ENCODE results near the gene RBBP4.
"Not testable (repeated sequence)": the region's sequence is repeated elsewhere in the genome, so short reads cannot be mapped to it uniquely, and the experiment has no call there.

The RBBP4 gene

GRCh38 chr1:32676945-32677344 lies 25.9 kb downstream of the RBBP4 start:
- CTCF ChIA-PET: interaction anchor here (0.7 kb wide), 1 partner anchor 212 kb away, joined by 3 read pairs; the partner anchor contains the start of gene ZBTB8B
- DNase-seq (ENCODE audit: low spot score): no peak
- POLR2A ChIA-PET (ENCODE audit: low non-redundant PET): no interaction called here
- TF ChIP-seq, protein P1, sequence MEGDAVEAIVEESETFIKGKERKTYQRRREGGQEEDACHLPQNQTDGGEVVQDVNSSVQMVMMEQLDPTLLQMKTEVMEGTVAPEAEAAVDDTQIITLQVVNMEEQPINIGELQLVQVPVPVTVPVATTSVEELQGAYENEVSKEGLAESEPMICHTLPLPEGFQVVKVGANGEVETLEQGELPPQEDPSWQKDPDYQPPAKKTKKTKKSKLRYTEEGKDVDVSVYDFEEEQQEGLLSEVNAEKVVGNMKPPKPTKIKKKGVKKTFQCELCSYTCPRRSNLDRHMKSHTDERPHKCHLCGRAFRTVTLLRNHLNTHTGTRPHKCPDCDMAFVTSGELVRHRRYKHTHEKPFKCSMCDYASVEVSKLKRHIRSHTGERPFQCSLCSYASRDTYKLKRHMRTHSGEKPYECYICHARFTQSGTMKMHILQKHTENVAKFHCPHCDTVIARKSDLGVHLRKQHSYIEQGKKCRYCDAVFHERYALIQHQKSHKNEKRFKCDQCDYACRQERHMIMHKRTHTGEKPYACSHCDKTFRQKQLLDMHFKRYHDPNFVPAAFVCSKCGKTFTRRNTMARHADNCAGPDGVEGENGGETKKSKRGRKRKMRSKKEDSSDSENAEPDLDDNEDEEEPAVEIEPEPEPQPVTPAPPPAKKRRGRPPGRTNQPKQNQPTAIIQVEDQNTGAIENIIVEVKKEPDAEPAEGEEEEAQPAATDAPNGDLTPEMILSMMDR (conservative IDR thresholded peaks at IDR 0.05; ENCODE audit: low read depth): no peak
- H3K27ac ChIP-seq: no peak overlapping the region

DNA sequence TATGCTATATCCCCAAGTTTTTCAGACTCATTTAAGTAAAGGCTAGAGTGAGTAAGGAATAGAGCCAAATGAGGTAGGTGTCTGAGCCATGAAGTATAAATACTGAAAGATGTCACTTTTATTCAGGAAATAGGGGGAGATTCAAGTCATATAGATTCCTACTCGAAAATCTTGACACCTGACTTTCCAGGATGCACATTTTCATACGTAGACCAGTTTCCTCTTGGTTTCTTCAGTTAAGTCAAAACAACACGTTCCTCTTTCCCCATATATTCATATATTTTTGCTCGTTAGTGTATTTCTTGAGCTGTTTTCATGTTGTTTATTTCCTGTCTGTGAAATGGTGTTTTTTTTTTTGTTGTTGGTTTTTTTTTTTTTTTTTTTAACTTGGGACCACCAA lies 29.0 kb downstream of the RBBP4 start:
- DNase-seq (ENCODE audit: low spot score); H3K27ac ChIP-seq; POLR2A ChIA-PET (ENCODE audit: low non-redundant PET); CTCF ChIA-PET: not testable (repeated sequence)

DNA sequence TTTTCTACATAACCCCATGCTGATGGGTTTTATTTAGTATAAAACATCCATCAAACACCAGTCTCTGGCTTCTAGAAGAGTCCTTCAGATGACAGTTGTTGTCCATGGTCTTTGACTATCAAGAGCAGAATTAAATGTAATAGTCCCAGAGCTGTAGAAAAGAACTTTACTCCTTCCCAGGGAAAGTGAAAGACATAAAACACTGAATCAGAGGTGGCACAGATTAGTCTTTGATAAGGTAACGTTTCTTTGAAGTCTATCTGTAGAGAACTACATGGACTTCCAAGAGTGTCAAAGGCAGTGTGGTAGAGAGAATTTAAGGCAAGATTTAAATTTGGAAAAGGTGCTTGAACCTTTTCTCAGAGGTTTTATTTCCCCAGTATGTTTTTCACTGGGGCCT lies 29.6 kb downstream of the RBBP4 start:
- no peak overlapping the region for H3K27ac ChIP-seq
- TF ChIP-seq, protein P1 (conservative IDR thresholded peaks at IDR 0.05; ENCODE audit: low read depth): no peak
- CTCF ChIA-PET: no interaction called here
- no peak for DNase-seq (ENCODE audit: low spot score)
- POLR2A ChIA-PET (ENCODE audit: low non-redundant PET): no interaction called here

DNA sequence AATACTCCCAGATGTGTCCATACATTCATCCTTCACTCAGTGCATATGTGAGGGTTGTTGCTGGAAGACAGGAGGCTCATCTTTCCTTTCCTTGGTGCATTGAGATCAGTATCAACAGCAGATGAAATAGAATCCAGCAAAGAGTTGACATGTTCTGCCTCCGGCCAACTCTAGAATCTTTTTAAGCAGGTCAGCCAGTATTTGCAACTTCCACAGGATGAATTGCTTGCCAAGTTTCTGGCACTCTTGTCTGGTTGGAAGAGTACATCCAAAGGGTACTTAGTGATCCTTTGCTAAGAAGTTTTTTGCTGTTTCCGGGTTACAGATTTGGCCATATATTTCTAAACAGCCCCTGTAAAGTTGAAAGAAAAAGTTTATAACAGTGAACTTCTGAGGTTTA lies 30.5 kb downstream of the RBBP4 start:
- TF ChIP-seq, protein P1 (conservative IDR thresholded peaks at IDR 0.05; ENCODE audit: low read depth): no peak
- DNase-seq (ENCODE audit: low spot score): no peak
- CTCF ChIA-PET: no interaction called here
- POLR2A ChIA-PET (ENCODE audit: low non-redundant PET): no interaction called here
- H3K27ac ChIP-seq: no peak overlapping the region

DNA sequence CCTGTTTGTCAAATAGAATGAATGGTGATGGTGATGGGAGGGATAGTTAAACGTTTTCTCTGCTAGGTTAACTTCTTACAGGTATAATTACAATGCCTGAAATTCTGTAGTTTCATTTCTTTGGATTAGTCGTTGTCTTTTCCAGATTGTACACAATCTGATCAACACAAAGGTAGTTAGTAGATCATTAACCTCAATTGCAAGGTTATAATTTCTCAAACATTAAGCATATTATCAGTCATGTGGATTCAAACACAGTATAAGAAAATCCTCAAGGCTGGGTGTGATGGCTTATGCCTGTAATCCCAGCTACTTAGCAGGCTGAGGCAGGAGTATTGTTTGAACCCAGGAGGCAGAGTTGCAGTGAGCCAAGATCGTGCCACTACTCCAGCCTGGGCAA lies 31.0 kb downstream of the RBBP4 start:
- TF ChIP-seq, protein P1 (conservative IDR thresholded peaks at IDR 0.05; ENCODE audit: low read depth): no peak
- DNase-seq (ENCODE audit: low spot score): no peak
- ChIA-PET CTCF (no interaction called here), POLR2A (ENCODE audit: low non-redundant PET) (no interaction called here)
- H3K27ac ChIP-seq: peak overlapping the region; percentile 27; the same call in 1 of the 2 replicates

DNA sequence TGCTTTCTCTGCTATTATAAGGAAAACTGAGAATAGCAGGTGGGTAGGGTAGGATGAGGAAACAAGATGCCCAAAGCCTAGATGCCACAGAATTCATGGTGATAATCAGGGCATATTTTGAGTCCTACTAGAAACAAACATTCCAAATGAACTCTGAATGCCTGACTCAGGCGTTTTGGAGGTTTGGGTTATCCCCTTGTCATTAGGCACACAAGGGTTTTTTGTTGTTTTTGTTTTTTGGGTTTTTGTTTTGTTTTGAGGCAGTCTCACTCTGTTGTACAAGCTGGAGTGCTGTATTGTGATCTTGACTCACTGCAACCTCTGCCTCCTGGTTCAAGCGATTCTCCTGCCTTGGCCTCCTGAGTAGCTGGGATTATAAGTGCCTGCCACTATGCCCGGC lies 32.4 kb downstream of the RBBP4 start:
- CTCF ChIA-PET: no interaction called here
- POLR2A ChIA-PET (ENCODE audit: low non-redundant PET): no interaction called here
- no peak for DNase-seq (ENCODE audit: low spot score)
- TF ChIP-seq, protein P1 (conservative IDR thresholded peaks at IDR 0.05; ENCODE audit: low read depth): no peak
- peak overlapping the region; percentile 53 for H3K27ac ChIP-seq

DNA sequence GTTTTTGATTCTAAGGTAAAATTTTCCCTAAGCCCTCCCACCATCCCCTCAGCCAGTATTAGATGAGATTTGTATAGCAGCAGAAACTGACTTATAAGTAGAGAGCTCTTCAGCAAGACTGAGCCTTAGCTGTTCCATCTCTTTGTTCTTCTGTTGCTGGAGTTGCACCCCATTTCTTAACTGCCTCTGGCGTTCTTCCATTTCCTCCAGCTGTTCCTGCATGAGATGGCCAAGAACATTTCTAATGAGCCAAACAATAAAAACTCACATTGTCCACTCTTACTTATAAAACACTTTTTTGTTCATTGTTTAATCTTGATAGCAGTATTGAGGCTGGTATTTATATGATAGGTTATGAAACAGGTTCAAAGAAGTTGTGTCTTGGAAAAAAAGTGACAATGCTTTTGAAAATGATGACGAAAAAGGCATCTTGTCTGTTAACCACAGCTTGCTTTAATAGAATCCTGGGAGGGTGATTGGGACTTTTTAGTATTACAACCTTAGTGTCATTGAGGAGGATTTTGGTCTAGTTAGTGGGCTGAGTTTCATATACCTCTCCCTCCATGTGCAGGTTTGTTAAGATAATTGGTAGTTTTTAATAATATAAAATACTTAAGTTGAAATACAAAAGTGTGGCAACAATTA lies 33.3 kb downstream of the RBBP4 start:
- ChIA-PET POLR2A (ENCODE audit: low non-redundant PET) (no interaction called here), CTCF (no interaction called here)
- DNase-seq (ENCODE audit: low spot score): no peak
- no peak overlapping the region for H3K27ac ChIP-seq
- TF ChIP-seq, protein P1 (conservative IDR thresholded peaks at IDR 0.05; ENCODE audit: low read depth): no peak
